H9 (cell line): Measurements from ENCODE around the gene ZFYVE19. TPM values are rescaled to one million over a fixed set of nuclear protein-coding genes. Genes with fewer than 3 reads are reported as not detected.

Experiments
- DNase-seq: peaks from one replicate; pipeline ENCODE4 v3.0.0-alpha.2; 2017
- H2AFZ ChIP-seq: one replicate; pipeline ENCODE4 v1.6.1; 2013; ENCODE audit warnings: mild to moderate bottlenecking, low read length, control low read depth, moderate library complexity
- H2AK5ac ChIP-seq: 2 replicates; pipeline ENCODE4 v1.6.1; 2013; ENCODE audit warnings: low read length, control low read depth, mixed read lengths; ENCODE audit not compliant: insufficient read length
- H2BK120ac ChIP-seq: one replicate; pipeline ENCODE4 v1.6.1; 2013; ENCODE audit warnings: low read depth, mild to moderate bottlenecking, low read length, control low read depth, inconsistent platforms; ENCODE audit not compliant: poor library complexity, severe bottlenecking
- H2BK12ac ChIP-seq: 2 replicates; pipeline ENCODE4 v1.6.1; 2013; ENCODE audit warnings: low read length, control low read depth, mixed read lengths, low read depth; ENCODE audit not compliant: insufficient read length
- H2BK15ac ChIP-seq: 2 replicates; pipeline ENCODE4 v1.6.1; 2013; ENCODE audit warnings: low read depth, low read length, control low read depth
- H2BK20ac ChIP-seq: one replicate; pipeline ENCODE4 v1.6.1; 2013; ENCODE audit warnings: low read depth, mild to moderate bottlenecking, low read length, control low read depth, inconsistent platforms; ENCODE audit not compliant: poor library complexity, severe bottlenecking
- H2BK5ac ChIP-seq: 2 replicates; pipeline ENCODE4 v1.6.1; 2013; ENCODE audit warnings: low read length, control low read depth, mixed read lengths; ENCODE audit not compliant: insufficient read length
- H3K14ac ChIP-seq: 2 replicates; pipeline ENCODE4 v1.6.1; 2013; ENCODE audit warnings: low read length, control low read depth; ENCODE audit not compliant: insufficient read depth
- H3K18ac ChIP-seq: 2 replicates; pipeline ENCODE4 v1.6.1; 2013; ENCODE audit warnings: low read depth, mild to moderate bottlenecking, mixed read lengths, low read length, control low read depth; ENCODE audit not compliant: insufficient read length
- H3K23ac ChIP-seq: 2 replicates; pipeline ENCODE4 v1.6.1; 2013; ENCODE audit warnings: low read length, control low read depth, mixed read lengths, low read depth; ENCODE audit not compliant: insufficient read length
- H3K23me2 ChIP-seq: 2 replicates; pipeline ENCODE4 v1.6.1; 2013; ENCODE audit warnings: low read depth, mild to moderate bottlenecking, mixed read lengths, low read length, control low read depth; ENCODE audit not compliant: insufficient read length, poor library complexity, severe bottlenecking
- H3K27ac ChIP-seq: 2 replicates; pipeline ENCODE4 v1.5.1; 2013; ENCODE audit warnings: low read length, control low read depth, mixed read lengths, low read depth; ENCODE audit not compliant: insufficient read length
- H3K27me3 ChIP-seq: 2 replicates; pipeline ENCODE4 v1.6.1; 2013; ENCODE audit warnings: low read length, control low read depth, inconsistent platforms; ENCODE audit not compliant: insufficient read depth
- H3K4ac ChIP-seq: 2 replicates; pipeline ENCODE4 v1.6.1; 2013; ENCODE audit warnings: low read depth, mild to moderate bottlenecking, control low read depth, inconsistent platforms, low read length, moderate library complexity
- H3K4me1 ChIP-seq: 2 replicates; pipeline ENCODE4 v1.6.1; 2013; ENCODE audit warnings: low read length, control low read depth, inconsistent platforms; ENCODE audit not compliant: insufficient read depth
- H3K4me2 ChIP-seq: 2 replicates; pipeline ENCODE4 v1.6.1; 2013; ENCODE audit warnings: low read length, control low read depth, mixed read lengths; ENCODE audit not compliant: insufficient read length, insufficient read depth
- H3K56ac ChIP-seq: 2 replicates; pipeline ENCODE4 v1.6.1; 2013; ENCODE audit warnings: low read depth, mild to moderate bottlenecking, mixed read lengths, low read length, control low read depth; ENCODE audit not compliant: insufficient read length
- H3K79me1 ChIP-seq: 2 replicates; pipeline ENCODE4 v1.6.1; 2013; ENCODE audit warnings: low read depth, mild to moderate bottlenecking, moderate library complexity, low read length, control low read depth, inconsistent platforms; ENCODE audit not compliant: insufficient read depth, poor library complexity, severe bottlenecking
- H3K79me2 ChIP-seq: 2 replicates; pipeline ENCODE4 v1.6.1; 2013; ENCODE audit warnings: low read length, control low read depth, inconsistent platforms; ENCODE audit not compliant: insufficient read depth
- H3K9ac ChIP-seq: 2 replicates; pipeline ENCODE4 v1.6.1; 2013; ENCODE audit warnings: low read length, control low read depth, mixed read lengths; ENCODE audit not compliant: insufficient read length; ENCODE audit errors: extremely low read depth
- H3K9me3 ChIP-seq: one replicate; pipeline ENCODE4 v1.6.1; 2013; ENCODE audit warnings: low read depth, low read length, inconsistent platforms; ENCODE audit not compliant: control insufficient read depth
- H3T11ph ChIP-seq: one replicate; pipeline ENCODE4 v1.6.1; 2013; ENCODE audit warnings: mild to moderate bottlenecking, low read length, control low read depth, inconsistent platforms
- H4K20me1 ChIP-seq: one replicate; pipeline ENCODE4 v1.6.1; 2013; ENCODE audit not compliant: control insufficient read depth, insufficient read length, insufficient read depth
- H4K5ac ChIP-seq: 2 replicates; pipeline ENCODE4 v1.6.1; 2013; ENCODE audit warnings: low read depth, mild to moderate bottlenecking, mixed read lengths, low read length, control low read depth; ENCODE audit not compliant: insufficient read length
- H4K8ac ChIP-seq: replicated peaks from 2 replicates; pipeline ENCODE4 v1.6.1; 2013; ENCODE audit warnings: low read length, control low read depth, mixed read lengths, low read depth; ENCODE audit not compliant: insufficient read length
- H4K91ac ChIP-seq: 2 replicates; pipeline ENCODE4 v1.6.1; 2013; ENCODE audit warnings: low read depth, mild to moderate bottlenecking, moderate library complexity, mixed read lengths, low read length, control low read depth; ENCODE audit not compliant: insufficient read length
- H3K27ac Mint-ChIP-seq, 3 experiments: 2 replicates in 2 of 3; 3 replicates in 1 of 3; pipeline ENCODE4 v1.8.0; 2020 to 2021; ENCODE audit warnings: mixed read lengths in 3 of 3, mild to moderate bottlenecking in 1 of 3, moderate library complexity in 1 of 3
- H3K27me3 Mint-ChIP-seq: 2 replicates; pipeline ENCODE4 v1.8.0; 2021; ENCODE audit warnings: low read depth, mild to moderate bottlenecking, moderate library complexity, mixed read lengths
- H3K36me3 Mint-ChIP-seq, 3 experiments: 2 replicates in 2 of 3; 3 replicates in 1 of 3; pipeline ENCODE4 v1.8.0; 2020 to 2021; ENCODE audit warnings: low read depth in 3 of 3, mixed read lengths in 3 of 3; ENCODE audit not compliant: insufficient read depth in 1 of 3
- H3K4me1 Mint-ChIP-seq, 2 experiments: 2 replicates each; pipeline ENCODE4 v1.8.0; 2020; ENCODE audit warnings: mixed read lengths in 2 of 2
- H3K4me3 Mint-ChIP-seq, 2 experiments: 2 replicates in 1 of 2; 3 replicates in 1 of 2; pipeline ENCODE4 v1.8.0; 2020 to 2021; ENCODE audit warnings: mild to moderate bottlenecking in 2 of 2, mixed read lengths in 2 of 2, moderate library complexity in 1 of 2
- H3K9me3 Mint-ChIP-seq, 2 experiments: 2 replicates in 1 of 2; 3 replicates in 1 of 2; pipeline ENCODE4 v1.8.0; 2020; ENCODE audit warnings: mild to moderate bottlenecking in 2 of 2, mixed read lengths in 2 of 2, moderate library complexity in 1 of 2
- WGBS: extraction: QIAGEN DNeasy Blood & Tissue Kit; methylation state at CpG from one replicate; pipeline ENCODE4 v1.1.7; 2013; ENCODE audit warnings: missing lambda C conversion rate, low lambda C conversion rate, mixed read lengths; ENCODE audit not compliant: insufficient read length; ENCODE audit errors: extremely low coverage; 5-methylcytosine and 5-hydroxymethylcytosine counted together
- total RNA-seq: library from RNA; stranded (reverse); gene quantifications from 2 replicates; pipeline ENCODE4 v1.2.1, GENCODE V29; 2021
- TF ChIP-seq, protein P1 (sequence below): fragments of 200-600 bp; sonication (generic); conservative IDR thresholded peaks from 3 replicates; pipeline ENCODE4 v1.8.0; 2021; ENCODE audit warnings: antibody characterized with exemption, mild to moderate bottlenecking

The ZFYVE19 gene
- total RNA-seq, 1 experiment from 2014 or later: 11.3 TPM

DNA sequence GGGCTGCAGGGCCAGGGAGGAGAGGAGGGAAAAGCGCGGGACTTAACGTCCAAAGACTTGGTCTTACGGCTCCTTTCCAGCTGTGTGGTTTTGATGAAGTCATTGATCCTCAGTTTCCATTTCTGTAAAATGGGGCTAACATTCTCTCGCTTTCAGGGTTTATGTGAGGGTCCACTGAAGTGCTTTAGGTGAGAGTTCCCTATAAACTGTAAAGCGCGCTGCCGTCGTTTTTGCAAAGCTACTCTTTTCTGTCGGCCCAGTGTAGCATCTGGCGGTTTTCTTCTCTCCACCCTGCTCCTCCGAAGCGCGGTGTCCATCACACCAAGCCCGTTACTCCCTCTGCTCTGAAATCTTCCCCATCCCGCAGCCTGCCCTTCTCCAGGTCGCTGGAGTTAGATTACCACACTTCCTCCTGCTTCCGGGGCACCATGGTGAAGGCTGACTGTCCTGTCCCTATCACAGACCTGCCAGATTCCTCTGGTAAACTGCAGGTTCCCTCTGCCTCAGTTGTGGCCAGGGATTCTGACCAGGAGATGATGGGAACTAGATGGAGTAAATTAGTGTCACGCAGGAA lies 1.1 kb downstream of the ZFYVE19 start:
- no peak overlapping the region for H2BK20ac ChIP-seq
- H4K91ac ChIP-seq: no peak overlapping the region
- no peak overlapping the region for H2BK12ac ChIP-seq
- Mint-ChIP-seq H3K27me3 (no peaks in the 10 kb centered on the region; the same call in 1 of the 2 replicates), H3K4me1 (peaks cover 16 to 17% of the 10 kb centered on the region in 2 experiments), H3K9me3 (no peaks in the 10 kb centered on the region), H3K27ac (0 out of 7 replicates have a peak overlapping the region, but pooled peaks of 1 of the 3 experiments have one; percentile 86), H3K4me3 (peak overlapping the region; percentile 93 to 98), H3K36me3 (peaks cover 0 to 10% (median 0%) of the 10 kb centered on the region in 3 experiments; a peak in 1 of 7 replicates)
- TF ChIP-seq, protein P1, sequence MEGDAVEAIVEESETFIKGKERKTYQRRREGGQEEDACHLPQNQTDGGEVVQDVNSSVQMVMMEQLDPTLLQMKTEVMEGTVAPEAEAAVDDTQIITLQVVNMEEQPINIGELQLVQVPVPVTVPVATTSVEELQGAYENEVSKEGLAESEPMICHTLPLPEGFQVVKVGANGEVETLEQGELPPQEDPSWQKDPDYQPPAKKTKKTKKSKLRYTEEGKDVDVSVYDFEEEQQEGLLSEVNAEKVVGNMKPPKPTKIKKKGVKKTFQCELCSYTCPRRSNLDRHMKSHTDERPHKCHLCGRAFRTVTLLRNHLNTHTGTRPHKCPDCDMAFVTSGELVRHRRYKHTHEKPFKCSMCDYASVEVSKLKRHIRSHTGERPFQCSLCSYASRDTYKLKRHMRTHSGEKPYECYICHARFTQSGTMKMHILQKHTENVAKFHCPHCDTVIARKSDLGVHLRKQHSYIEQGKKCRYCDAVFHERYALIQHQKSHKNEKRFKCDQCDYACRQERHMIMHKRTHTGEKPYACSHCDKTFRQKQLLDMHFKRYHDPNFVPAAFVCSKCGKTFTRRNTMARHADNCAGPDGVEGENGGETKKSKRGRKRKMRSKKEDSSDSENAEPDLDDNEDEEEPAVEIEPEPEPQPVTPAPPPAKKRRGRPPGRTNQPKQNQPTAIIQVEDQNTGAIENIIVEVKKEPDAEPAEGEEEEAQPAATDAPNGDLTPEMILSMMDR: no peak
- no peak overlapping the region for H4K8ac ChIP-seq
- H3T11ph ChIP-seq: no peak overlapping the region
- H2BK15ac ChIP-seq: no peak overlapping the region
- H3K18ac ChIP-seq: no peak overlapping the region
- no peak overlapping the region for H3K14ac ChIP-seq
- H3K79me1 ChIP-seq: no peaks in the 10 kb centered on the region
- H3K9ac ChIP-seq: no peak overlapping the region
- H3K27ac ChIP-seq: no peak overlapping the region
- H3K4me1 ChIP-seq: peaks cover 3% of the 10 kb centered on the region
- no peaks in the 10 kb centered on the region for H4K20me1 ChIP-seq
- no peak overlapping the region for H2AK5ac ChIP-seq
- H2BK5ac ChIP-seq: no peak overlapping the region
- H3K9me3 ChIP-seq: no peaks in the 10 kb centered on the region
- no CpG with 5 or more reads among the region's 19 CpGs for WGBS
- peaks cover 4% of the 10 kb centered on the region for H3K23me2 ChIP-seq
- H3K23ac ChIP-seq: no peak overlapping the region
- H3K56ac ChIP-seq: no peak overlapping the region
- H4K5ac ChIP-seq: no peak overlapping the region
- no peaks in the 10 kb centered on the region for H3K79me2 ChIP-seq
- H3K27me3 ChIP-seq: no peaks in the 10 kb centered on the region
- no peak overlapping the region for H2BK120ac ChIP-seq
- peak overlapping the region; percentile 37 for H3K4me2 ChIP-seq
- no peak overlapping the region for H2AFZ ChIP-seq
- no peak for DNase-seq
- no peak overlapping the region for H3K4ac ChIP-seq
